HEK293 (cell line): Measurements from ENCODE around the gene GDE1.

ENCODE experiments used
- CTCF ChIA-PET: fragments of 350-600 bp; formaldehyde crosslinking; extraction: SDS; loops from one replicate; lab custom pipeline; 2021; ENCODE audit warnings: antibody characterized with exemption; lab: Yijun Ruan, JAX
- POLR2A ChIA-PET: fragments of 300-600 bp; formaldehyde crosslinking; extraction: SDS; loops from one replicate; lab custom pipeline; 2020; ENCODE audit warnings: antibody characterized with exemption, inconsistent platforms; lab: Yijun Ruan, JAX
- H3K27ac ChIP-seq: fragments of 200-500 bp; sonication (Bioruptor generic); 2 replicates; pipeline ENCODE4 v1.5.1; 2014; ENCODE audit warnings: low read depth, low read length, control low read depth, inconsistent platforms; ENCODE audit errors: extremely low read depth
- H3K36me3 ChIP-seq, 2 experiments: fragments of 200-500 bp in 1 of 2; sonication (Bioruptor generic) in 1 of 2; 1 replicate in 1 of 2; 2 replicates in 1 of 2; pipeline ENCODE4 v1.5.1; 2014 to 2017; ENCODE audit warnings: inconsistent platforms in 2 of 2, low read length in 2 of 2; ENCODE audit not compliant: control insufficient read depth in 2 of 2, insufficient read depth in 1 of 2
- H3K4me1 ChIP-seq: fragments of 200-500 bp; sonication (Bioruptor generic); 2 replicates; pipeline ENCODE4 v1.5.1; 2014; ENCODE audit warnings: mild to moderate bottlenecking, low read length, inconsistent platforms; ENCODE audit not compliant: control insufficient read depth, insufficient read depth
- H3K4me3 ChIP-seq: 2 replicates; pipeline ENCODE4 v1.5.1; 2011; ENCODE audit warnings: low read depth, mild to moderate bottlenecking, control low read depth, low read length, moderate library complexity
- H3K9me3 ChIP-seq: fragments of 200-500 bp; sonication (Bioruptor generic); 2 replicates; pipeline ENCODE4 v1.5.1; 2014; ENCODE audit warnings: low read depth, low read length, inconsistent platforms; ENCODE audit not compliant: control insufficient read depth, insufficient read depth
- IKZF3 ChIP-seq: fragments of 450-650 bp; IDR thresholded peaks from 2 replicates; pipeline ENCODE4 v1.5.0; 2018; ENCODE audit warnings: missing biosample characterization, mild to moderate bottlenecking, missing genetic modification characterization, moderate library complexity
- KLF10 ChIP-seq: fragments of 450-650 bp; IDR thresholded peaks from 2 replicates; pipeline ENCODE4 v1.5.1; 2018; ENCODE audit warnings: missing biosample characterization, mild to moderate bottlenecking, missing genetic modification characterization
- KLF9 ChIP-seq: fragments of 450-650 bp; formaldehyde crosslinking; IDR thresholded peaks from 2 replicates; pipeline ENCODE4 v1.5.1; 2016; ENCODE audit warnings: missing biosample characterization, missing genetic modification characterization, low read depth
- SP2 ChIP-seq: fragments of 450-650 bp; formaldehyde crosslinking; IDR thresholded peaks from 2 replicates; pipeline ENCODE4 v1.5.1; 2016; ENCODE audit warnings: missing biosample characterization, missing genetic modification characterization
- SP3 ChIP-seq: fragments of 450-650 bp; formaldehyde crosslinking; IDR thresholded peaks from 2 replicates; pipeline ENCODE4 v1.5.1; 2016; ENCODE audit warnings: missing biosample characterization, missing genetic modification characterization
- SP7 ChIP-seq: fragments of 450-650 bp; formaldehyde crosslinking; IDR thresholded peaks from 2 replicates; pipeline ENCODE4 v1.5.1; 2016; ENCODE audit warnings: missing biosample characterization, missing genetic modification characterization
- YY2 ChIP-seq: fragments of 450-650 bp; formaldehyde crosslinking; IDR thresholded peaks from 2 replicates; pipeline ENCODE4 v1.5.1; 2016; ENCODE audit warnings: missing biosample characterization, missing genetic modification characterization
- ZBTB17 ChIP-seq: fragments of 450-650 bp; formaldehyde crosslinking; IDR thresholded peaks from 2 replicates; pipeline ENCODE4 v1.5.1; 2016; ENCODE audit warnings: missing biosample characterization, missing genetic modification characterization
- ZBTB20 ChIP-seq: fragments of 450-650 bp; formaldehyde crosslinking; IDR thresholded peaks from 2 replicates; pipeline ENCODE4 v1.5.1; 2016; ENCODE audit warnings: missing biosample characterization, missing genetic modification characterization
- ZBTB48 ChIP-seq: fragments of 450-650 bp; formaldehyde crosslinking; IDR thresholded peaks from 2 replicates; pipeline ENCODE4 v1.5.1; 2016; ENCODE audit warnings: missing biosample characterization, missing genetic modification characterization
- ZBTB7A ChIP-seq: fragments of 450-650 bp; formaldehyde crosslinking; IDR thresholded peaks from 2 replicates; pipeline ENCODE4 v1.5.1; 2016; ENCODE audit warnings: low read depth, missing biosample characterization, missing genetic modification characterization
- ZFHX2 ChIP-seq: fragments of 450-650 bp; formaldehyde crosslinking; conservative IDR thresholded peaks from 2 replicates; pipeline ENCODE4 v1.5.1; 2016; ENCODE audit warnings: missing biosample characterization, missing genetic modification characterization
- ZNF214 ChIP-seq: fragments of 450-650 bp; formaldehyde crosslinking; IDR thresholded peaks from 2 replicates; pipeline ENCODE4 v1.5.1; 2017; ENCODE audit warnings: missing biosample characterization, mild to moderate bottlenecking, missing genetic modification characterization, borderline replicate concordance
- ZNF223 ChIP-seq: fragments of 450-650 bp; formaldehyde crosslinking; IDR thresholded peaks from 2 replicates; pipeline ENCODE4 v1.5.1; 2016; ENCODE audit warnings: missing biosample characterization, missing genetic modification characterization
- ZNF274 ChIP-seq, 2 experiments: fragments of 200-500 bp in 1 of 2; fragments of 450-650 bp in 1 of 2; sonication (Bioruptor generic) in 1 of 2; formaldehyde crosslinking in 1 of 2; IDR thresholded peaks; 2 replicates each; pipeline versions ENCODE4 v1.5.1 to v1.6.1; 2014 to 2016; ENCODE audit warnings: borderline replicate concordance in 1 of 2, inconsistent platforms in 1 of 2, low read length in 1 of 2, missing biosample characterization in 1 of 2, missing genetic modification characterization in 1 of 2
- ZNF335 ChIP-seq: fragments of 450-650 bp; formaldehyde crosslinking; conservative IDR thresholded peaks from 2 replicates; pipeline ENCODE4 v1.5.1; 2016; ENCODE audit warnings: missing biosample characterization, missing genetic modification characterization
- ZNF394 ChIP-seq: fragments of 450-650 bp; formaldehyde crosslinking; IDR thresholded peaks from 2 replicates; pipeline ENCODE4 v1.5.1; 2016; ENCODE audit warnings: missing biosample characterization, missing genetic modification characterization, mild to moderate bottlenecking, moderate library complexity, borderline replicate concordance
- ZNF423 ChIP-seq: fragments of 450-650 bp; formaldehyde crosslinking; IDR thresholded peaks from 2 replicates; pipeline ENCODE4 v1.5.1; 2016; ENCODE audit warnings: missing biosample characterization, missing genetic modification characterization
- ZNF561 ChIP-seq: fragments of 450-650 bp; IDR thresholded peaks from 2 replicates; pipeline ENCODE4 v1.5.1; 2018; ENCODE audit warnings: missing biosample characterization, missing genetic modification characterization, borderline replicate concordance
- ZNF596 ChIP-seq: fragments of 450-650 bp; IDR thresholded peaks from 2 replicates; pipeline ENCODE4 v1.5.0; 2018; ENCODE audit warnings: missing biosample characterization, mild to moderate bottlenecking, missing genetic modification characterization, moderate library complexity
- ZNF660 ChIP-seq: fragments of 450-650 bp; IDR thresholded peaks from 2 replicates; pipeline ENCODE4 v1.5.1; 2018; ENCODE audit warnings: missing biosample characterization, mild to moderate bottlenecking, missing genetic modification characterization
- ZNF843 ChIP-seq: fragments of 450-650 bp; formaldehyde crosslinking; IDR thresholded peaks from 2 replicates; pipeline ENCODE4 v1.5.1; 2016; ENCODE audit warnings: missing biosample characterization, missing genetic modification characterization
- TF ChIP-seq, protein P1 (sequence below): fragments of 450-650 bp; formaldehyde crosslinking; IDR thresholded peaks from 2 replicates; pipeline ENCODE4 v1.5.1; 2016; ENCODE audit warnings: missing biosample characterization, missing genetic modification characterization
- TF ChIP-seq, protein P2 (sequence below): fragments of 450-650 bp; formaldehyde crosslinking; IDR thresholded peaks from 2 replicates; pipeline ENCODE4 v1.5.1; 2016; ENCODE audit warnings: missing biosample characterization, missing genetic modification characterization
- TF ChIP-seq, protein P3 (sequence below): fragments of 450-650 bp; formaldehyde crosslinking; IDR thresholded peaks from 2 replicates; pipeline ENCODE4 v1.5.1; 2016; ENCODE audit warnings: missing biosample characterization, missing genetic modification characterization
- TF ChIP-seq, protein P4 (sequence below): fragments of 450-650 bp; formaldehyde crosslinking; conservative IDR thresholded peaks from 2 replicates; pipeline ENCODE4 v1.5.1; 2016; ENCODE audit warnings: low read depth, missing biosample characterization, missing genetic modification characterization

Gene GDE1, protein sequence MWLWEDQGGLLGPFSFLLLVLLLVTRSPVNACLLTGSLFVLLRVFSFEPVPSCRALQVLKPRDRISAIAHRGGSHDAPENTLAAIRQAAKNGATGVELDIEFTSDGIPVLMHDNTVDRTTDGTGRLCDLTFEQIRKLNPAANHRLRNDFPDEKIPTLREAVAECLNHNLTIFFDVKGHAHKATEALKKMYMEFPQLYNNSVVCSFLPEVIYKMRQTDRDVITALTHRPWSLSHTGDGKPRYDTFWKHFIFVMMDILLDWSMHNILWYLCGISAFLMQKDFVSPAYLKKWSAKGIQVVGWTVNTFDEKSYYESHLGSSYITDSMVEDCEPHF

DNA sequence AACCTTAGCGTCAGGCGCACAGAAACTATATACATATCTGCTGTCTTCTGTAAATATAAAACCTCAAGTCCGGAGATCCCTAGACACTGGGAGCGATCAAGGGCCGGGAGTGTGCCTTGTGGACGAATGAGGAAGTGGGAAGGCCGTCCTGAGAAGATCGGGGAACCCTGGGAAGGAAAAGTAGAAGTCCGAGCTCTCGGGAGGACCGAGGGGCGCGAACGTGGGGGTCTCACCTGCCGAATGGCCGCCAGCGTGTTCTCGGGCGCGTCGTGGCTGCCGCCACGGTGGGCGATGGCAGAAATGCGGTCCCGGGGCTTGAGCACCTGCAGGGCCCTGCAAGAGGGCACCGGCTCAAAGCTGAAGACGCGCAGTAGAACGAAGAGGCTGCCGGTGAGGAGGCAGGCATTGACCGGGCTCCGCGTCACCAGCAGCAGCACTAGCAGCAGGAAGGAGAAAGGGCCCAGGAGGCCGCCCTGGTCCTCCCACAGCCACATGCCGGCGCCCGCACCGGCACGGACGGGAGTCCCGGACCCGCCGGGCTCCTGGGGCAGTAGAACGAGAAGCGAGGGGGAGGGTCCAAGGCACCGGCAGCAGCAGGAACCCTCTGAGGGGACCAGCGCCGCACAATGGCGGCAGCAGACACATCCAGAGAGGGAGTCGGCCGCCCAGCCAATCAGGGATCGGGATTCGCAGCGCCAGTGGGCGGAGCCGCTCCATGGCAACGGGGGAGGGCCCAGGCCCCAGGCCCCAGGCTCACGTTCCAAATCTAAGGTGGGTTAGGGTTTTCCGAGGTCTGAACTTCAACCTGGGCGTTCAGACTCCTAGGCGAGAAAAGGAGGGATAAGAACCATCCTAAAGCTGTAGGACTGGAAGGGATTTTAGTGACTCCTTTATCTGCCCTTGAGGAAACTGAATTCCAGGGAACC is at the start of gene GDE1:
GDE1 (minus strand) TSS at position 628 of the 926 bp plus-strand sequence; CDS start at position 494, 134 bp downstream.
- Histone ChIP-seq H3K36me3 (peaks cover 3 to 5% of the 10 kb centered on the region in 2 experiments), H3K4me3 (peak within 1 kb of the TSS; percentile 93), H3K9me3 (no peaks in the 10 kb centered on the region), H3K27ac (peak within 1 kb of the TSS; percentile 64), H3K4me1 (peaks cover 24% of the 10 kb centered on the region)
- ChIA-PET POLR2A (interaction anchor here (1.5 kb wide), 1 partner anchor 34 kb away, joined by 8 read pairs; the partner anchor contains the start of gene VPS35L), CTCF (interaction anchor here (0.6 kb wide), 2 partner anchors 16 to 634 kb away, joined by 3 to 5 read pairs; no protein-coding TSS in a partner anchor)
- TF ChIP-seq ZNF596 (peak; percentile 74), ZNF561 (peak; percentile 49; the same call in 1 of the 2 replicates), SP7 (tag by site-specific recombination) (peak; percentile 47), KLF9 (tag by site-specific recombination) (peak; percentile 74), ZNF843 (0 out of 2 replicates have a peak, but pooled peaks have one; percentile 21), ZNF223 (0 out of 2 replicates have a peak, but pooled peaks have one; percentile 41), SP2 (tag by site-specific recombination) (peak; percentile 93), ZNF660 (peak; percentile 54; the same call in 1 of the 2 replicates), ZFHX2 (peak; percentile 20), ZNF274 (IDR thresholded peaks at IDR 0.05; ENCODE audit: low read length) (no peak), ZNF274 (tag by site-specific recombination; IDR thresholded peaks at IDR 0.05; ENCODE audit: borderline replicate concordance) (no peak), KLF10 (tag by site-specific recombination) (peak; percentile 49; the same call in 1 of the 2 replicates), ZNF214 (tag by site-specific recombination) (no peak), ZBTB17 (tag by site-specific recombination) (peak; percentile 94), ZNF335 (tag by site-specific recombination) (peak; percentile 96), ZNF423 (tag by site-specific recombination) (no peak), IKZF3 (tag by site-specific recombination) (peak; percentile 60), SP3 (tag by site-specific recombination) (peak; percentile 81), ZBTB48 (tag by site-specific recombination) (peak; percentile 84), ZBTB20 (tag by site-specific recombination) (peak; percentile 98), ZBTB7A (tag by site-specific recombination) (0 out of 2 replicates have a peak, but pooled peaks have one; percentile 14), ZNF394 (tag by site-specific recombination) (peak; percentile 20; the same call in 1 of the 2 replicates), YY2 (tag by site-specific recombination) (peak; percentile 88)
- TF ChIP-seq, protein P1, sequence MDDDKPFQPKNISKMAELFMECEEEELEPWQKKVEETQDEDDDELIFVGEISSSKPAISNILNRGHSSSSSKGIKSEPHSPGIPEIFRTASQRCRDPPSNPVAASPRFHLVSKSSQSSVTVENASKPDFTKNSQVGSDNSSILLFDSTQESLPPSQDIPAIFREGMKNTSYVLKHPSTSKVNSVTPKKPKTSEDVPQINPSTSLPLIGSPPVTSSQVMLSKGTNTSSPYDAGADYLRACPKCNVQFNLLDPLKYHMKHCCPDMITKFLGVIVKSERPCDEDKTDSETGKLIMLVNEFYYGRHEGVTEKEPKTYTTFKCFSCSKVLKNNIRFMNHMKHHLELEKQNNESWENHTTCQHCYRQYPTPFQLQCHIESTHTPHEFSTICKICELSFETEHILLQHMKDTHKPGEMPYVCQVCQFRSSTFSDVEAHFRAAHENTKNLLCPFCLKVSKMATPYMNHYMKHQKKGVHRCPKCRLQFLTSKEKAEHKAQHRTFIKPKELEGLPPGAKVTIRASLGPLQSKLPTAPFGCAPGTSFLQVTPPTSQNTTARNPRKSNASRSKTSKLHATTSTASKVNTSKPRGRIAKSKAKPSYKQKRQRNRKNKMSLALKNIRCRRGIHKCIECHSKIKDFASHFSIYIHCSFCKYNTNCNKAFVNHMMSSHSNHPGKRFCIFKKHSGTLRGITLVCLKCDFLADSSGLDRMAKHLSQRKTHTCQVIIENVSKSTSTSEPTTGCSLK (tag by site-specific recombination): no peak
- TF ChIP-seq, protein P2, sequence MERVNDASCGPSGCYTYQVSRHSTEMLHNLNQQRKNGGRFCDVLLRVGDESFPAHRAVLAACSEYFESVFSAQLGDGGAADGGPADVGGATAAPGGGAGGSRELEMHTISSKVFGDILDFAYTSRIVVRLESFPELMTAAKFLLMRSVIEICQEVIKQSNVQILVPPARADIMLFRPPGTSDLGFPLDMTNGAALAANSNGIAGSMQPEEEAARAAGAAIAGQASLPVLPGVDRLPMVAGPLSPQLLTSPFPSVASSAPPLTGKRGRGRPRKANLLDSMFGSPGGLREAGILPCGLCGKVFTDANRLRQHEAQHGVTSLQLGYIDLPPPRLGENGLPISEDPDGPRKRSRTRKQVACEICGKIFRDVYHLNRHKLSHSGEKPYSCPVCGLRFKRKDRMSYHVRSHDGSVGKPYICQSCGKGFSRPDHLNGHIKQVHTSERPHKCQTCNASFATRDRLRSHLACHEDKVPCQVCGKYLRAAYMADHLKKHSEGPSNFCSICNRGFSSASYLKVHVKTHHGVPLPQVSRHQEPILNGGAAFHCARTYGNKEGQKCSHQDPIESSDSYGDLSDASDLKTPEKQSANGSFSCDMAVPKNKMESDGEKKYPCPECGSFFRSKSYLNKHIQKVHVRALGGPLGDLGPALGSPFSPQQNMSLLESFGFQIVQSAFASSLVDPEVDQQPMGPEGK (tag by site-specific recombination): peak; percentile 85
- TF ChIP-seq, protein P3, sequence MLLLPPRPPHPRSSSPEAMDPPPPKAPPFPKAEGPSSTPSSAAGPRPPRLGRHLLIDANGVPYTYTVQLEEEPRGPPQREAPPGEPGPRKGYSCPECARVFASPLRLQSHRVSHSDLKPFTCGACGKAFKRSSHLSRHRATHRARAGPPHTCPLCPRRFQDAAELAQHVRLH (tag by site-specific recombination): 0 out of 2 replicates have a peak, but pooled peaks have one; percentile 50
- TF ChIP-seq, protein P4, sequence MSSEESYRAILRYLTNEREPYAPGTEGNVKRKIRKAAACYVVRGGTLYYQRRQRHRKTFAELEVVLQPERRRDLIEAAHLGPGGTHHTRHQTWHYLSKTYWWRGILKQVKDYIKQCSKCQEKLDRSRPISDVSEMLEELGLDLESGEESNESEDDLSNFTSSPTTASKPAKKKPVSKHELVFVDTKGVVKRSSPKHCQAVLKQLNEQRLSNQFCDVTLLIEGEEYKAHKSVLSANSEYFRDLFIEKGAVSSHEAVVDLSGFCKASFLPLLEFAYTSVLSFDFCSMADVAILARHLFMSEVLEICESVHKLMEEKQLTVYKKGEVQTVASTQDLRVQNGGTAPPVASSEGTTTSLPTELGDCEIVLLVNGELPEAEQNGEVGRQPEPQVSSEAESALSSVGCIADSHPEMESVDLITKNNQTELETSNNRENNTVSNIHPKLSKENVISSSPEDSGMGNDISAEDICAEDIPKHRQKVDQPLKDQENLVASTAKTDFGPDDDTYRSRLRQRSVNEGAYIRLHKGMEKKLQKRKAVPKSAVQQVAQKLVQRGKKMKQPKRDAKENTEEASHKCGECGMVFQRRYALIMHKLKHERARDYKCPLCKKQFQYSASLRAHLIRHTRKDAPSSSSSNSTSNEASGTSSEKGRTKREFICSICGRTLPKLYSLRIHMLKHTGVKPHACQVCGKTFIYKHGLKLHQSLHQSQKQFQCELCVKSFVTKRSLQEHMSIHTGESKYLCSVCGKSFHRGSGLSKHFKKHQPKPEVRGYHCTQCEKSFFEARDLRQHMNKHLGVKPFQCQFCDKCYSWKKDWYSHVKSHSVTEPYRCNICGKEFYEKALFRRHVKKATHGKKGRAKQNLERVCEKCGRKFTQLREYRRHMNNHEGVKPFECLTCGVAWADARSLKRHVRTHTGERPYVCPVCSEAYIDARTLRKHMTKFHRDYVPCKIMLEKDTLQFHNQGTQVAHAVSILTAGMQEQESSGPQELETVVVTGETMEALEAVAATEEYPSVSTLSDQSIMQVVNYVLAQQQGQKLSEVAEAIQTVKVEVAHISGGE (tag by site-specific recombination): peak; percentile 68
